ENCODE results near the gene SRRM2.
A peak's percentile ranks its signal among the peaks of the same experiment; 100 is the strongest.
"Not testable (repeated sequence)": the region's sequence is repeated elsewhere in the genome, so short reads cannot be mapped to it uniquely, and the experiment has no call there.

Gene SRRM2

DNA sequence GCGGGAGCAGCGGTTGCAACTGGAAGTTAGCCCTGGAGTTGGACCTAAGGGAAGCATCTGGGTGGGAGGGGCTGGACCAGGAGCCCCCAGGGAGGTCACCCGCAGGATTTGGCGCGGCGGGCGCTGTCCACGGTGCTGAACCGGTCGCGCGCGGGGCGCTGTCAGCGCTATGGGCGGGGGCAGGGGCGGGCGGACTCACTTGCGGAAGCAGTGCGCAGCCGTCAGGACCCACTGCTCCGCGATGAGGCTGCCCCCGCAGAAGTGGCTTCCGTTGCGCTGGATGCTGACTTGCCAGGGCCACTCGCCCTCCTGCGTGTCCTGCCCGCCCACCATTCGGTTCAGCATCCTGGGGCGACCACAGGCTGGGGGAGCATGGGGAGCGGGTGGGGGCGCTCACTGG is 36.9 kb upstream of the SRRM2 start:
- peak; percentile 11 to 31 for DNase-seq

DNA sequence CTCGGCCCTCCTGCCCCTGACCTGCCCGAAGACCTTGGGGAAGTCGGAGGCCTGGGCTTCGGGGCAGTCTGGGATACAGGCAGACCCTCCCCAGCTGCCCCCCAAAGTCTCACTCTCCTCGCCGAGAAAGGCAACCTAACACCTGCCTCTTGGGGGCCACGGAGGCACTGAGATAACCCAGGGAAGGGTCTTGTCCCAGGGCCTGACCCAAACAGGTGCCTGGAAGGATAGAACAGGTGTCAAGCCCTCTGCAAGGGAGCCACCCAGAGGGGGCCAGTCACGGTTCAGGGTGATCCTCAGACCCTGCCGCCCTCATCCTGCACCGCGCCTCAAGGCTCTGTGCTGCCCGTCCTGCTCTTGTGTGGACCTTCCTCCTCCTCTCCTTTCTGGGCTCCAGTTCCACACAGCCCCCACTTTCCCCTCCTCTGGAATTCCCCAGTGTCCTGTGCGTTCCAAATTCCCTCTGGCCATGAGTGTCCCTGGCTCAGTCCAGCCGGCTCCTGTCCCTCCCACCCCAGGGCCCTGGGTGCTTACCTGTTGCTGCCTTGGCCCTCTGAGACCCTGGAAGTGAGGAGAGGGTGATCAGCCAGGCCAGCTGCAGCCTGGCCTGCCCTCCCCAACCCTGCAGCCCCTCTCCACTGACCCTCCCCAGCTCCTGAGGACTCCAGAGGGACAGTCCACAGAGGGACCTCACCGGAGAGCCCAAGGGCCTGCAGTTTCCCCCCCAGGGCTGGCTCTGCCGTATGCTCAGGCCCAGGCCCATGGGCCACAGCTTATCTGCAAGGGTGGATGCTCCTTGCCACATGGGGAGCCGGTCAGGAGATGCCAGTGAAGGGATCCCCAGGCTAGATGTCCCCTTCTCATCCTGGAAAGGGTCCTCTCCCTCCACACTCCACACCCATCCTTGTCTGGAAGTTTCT is 36.2 kb upstream of the SRRM2 start:
- no peak for DNase-seq

DNA sequence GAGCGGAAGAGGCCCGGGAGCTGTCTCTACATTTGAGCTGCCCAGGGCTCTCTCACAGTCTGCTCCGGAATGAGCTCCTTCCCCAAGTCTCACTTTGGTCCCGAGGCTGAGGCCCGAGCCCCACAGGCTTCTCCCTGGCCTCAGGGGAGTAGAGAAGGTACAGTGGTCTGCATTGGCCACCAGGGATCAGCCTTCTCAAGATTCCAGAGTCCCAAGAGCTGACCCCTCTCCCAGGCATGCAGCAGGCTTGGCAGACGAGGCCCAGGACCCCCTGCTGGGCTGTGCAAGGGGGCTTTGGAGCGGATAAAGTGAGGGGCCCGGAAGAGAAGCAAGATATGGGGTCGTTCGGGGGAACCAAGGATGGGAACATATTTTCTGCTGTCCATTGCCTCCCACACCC is 35.5 kb upstream of the SRRM2 start:
- no peak for DNase-seq

DNA sequence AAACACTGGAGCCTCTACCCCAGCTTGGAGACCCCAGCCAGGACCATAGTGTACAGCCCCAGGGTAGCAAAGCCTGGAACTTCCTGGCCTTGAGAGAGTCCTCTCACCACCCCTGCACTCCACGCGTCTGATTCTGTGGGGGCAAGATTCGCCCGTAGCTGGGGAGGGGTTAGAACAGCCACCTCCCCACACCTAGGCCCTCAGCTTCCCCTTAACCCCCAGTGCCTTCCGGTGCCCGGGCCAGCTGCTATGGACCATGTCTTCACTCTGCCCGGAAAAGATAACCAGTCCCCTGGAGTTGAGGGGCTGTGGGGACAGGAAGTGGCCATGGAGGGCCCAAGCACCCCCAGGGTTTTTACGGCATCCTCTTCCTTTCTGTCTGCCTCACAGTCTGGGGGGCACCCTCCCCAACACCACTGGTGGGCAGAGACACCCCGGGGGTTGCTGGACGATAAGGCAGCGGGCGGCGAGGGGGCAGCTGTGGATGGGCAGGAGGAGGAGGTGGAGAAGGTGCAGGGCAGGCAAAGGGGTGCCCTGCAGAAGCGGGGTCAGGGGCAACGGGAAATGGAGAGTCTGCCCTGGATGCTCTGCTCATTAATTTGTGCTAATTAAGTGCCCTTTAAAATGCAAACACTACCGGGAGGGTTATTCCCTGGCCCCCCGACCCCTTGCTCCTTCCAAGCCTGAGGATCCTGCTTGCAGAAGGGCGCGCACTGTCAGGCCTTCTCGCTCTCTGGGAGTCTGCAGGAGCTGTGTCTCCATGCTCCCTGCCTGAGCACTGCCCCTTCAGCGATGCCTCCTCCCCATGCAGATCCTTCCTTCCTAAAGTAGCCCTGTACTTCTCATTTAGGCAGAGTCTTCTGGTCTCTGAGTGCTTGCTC is 34.8 kb upstream of the SRRM2 start:
- DNase-seq, result no peak

DNA sequence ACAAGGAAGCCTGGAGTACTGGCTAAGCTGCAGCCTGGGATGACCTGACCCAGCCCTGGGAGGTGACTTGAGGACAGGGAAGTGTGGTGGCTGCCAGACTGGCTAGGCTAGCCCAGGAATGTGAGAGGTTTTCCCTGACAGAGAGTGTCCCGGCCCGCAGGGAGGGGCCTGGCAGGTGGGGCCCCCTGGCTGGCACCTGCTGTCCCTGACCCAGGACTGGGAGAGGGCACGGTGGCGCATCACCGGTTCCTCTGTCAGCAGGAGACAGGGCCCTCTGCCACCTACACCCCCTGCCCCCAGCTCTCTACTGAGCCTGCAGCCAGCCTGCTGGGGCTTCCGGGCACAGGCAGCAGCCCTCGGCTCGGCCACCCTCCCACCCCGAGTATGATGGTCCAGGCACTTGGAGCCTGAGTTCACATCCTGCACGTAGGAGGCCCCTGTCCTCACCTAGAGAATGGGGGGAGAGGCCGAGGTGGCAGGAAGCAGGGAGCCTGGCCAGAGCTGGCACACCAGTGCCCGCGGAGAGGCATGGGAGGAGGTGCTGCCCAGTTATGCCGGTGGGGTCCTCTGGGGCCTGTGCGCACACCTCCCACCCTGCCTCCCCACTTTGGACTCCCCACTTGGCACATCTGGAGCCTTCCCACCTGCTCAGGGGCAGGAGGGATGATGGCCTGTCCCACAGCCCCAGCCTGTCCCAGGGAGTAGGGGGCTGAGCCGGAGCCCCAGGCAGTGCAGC is 32.9 kb upstream of the SRRM2 start:
- no peak for DNase-seq

DNA sequence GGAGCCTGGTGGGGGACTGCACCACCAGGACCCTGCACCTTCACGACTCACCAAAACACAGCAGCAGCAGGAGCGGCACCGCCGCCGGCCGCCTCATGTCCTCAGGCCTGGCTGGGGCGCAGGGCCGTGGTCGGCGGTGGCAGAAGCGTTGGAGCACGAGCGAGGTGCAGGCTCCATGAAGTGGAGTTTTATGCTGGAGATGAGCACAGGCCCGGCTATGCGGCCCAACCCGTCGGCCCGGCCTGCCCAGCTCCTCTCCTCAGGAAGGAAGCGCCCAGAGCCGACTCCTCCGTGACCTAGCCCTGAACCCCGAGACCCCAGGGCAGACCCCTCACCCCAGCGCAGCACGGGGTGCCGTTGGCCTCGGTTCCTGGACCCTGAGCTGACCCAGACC is 32.4 kb upstream of the SRRM2 start, which contains the start of gene PRSS27:
TSS of gene PRSS27 (minus strand) at position 161 of the 394 bp plus-strand sequence. CDS start at position 97, 64 bp downstream.
- no peak for DNase-seq

DNA sequence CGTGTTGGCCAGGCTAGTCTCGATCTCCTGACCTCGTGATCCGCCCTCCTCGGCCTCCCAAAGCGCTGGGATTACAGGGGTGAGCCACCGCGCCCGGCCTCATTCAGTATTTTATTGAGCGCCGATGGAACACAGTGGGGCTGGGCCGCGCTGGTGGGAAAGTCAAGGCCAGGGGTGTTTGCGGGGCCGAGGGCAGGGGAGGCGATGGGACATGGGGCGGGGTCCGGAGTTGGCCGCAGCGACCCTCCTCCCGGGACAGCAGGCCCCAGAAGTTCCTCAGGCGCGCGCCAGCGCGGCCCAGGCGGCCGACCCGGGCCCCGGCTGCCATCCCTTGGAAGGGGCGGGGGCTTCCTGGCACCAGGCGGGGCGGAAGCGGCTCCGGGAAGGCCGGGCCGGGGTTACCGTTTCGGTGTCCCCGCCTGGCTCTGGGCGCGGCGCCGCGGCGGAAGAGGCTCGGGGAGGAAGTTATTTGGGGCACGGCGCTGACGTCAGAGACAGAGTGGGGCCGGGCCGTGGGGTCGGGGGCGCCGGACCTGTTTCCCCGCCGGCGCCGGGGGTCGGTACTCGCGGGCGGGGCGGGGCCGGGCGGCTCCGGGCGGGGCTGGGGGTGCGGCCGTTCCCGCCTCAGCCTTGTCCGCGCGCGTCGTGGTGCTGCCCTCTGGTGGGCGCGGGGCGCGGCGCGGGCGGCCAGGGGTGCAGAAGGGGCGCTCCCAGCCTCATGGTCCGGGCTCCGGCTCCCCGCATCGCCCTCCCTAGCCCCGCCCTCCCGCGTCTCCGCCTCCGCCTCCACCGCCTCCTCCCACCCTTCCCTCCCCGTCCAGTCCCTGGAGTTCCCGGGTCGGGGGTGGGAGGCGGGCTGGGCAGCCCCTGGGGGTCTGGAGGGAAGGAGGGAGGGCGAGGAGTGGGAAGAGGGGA is 31.5 kb upstream of the SRRM2 start:
- DNase-seq, result peak; percentile 62 to 66

DNA sequence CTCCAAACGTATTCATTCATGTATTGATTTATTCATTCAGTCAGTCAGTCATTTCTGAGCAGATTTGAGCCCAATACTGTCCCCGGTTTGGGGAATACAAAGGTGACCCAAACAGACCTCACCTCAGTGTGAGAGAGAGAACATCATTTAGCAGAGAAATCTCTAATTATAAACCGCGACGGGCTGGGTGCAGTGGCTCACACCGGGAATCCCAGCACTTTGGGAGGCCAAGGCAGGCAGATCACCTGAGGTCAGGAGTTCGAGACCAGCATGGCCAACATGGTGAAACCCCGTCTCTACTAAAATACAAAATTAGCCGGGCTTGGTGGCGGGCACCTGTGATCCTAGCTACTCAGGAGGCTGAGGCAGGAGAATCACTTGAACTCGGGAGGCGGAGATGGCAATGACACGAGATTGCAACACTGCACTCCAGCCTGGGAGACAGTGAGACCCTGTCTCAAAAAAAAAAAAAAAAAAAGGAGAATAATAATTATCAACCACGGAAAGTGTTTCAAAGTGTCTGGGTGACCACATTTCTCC is 30.7 kb upstream of the SRRM2 start:
- not testable (repeated sequence) for DNase-seq

DNA sequence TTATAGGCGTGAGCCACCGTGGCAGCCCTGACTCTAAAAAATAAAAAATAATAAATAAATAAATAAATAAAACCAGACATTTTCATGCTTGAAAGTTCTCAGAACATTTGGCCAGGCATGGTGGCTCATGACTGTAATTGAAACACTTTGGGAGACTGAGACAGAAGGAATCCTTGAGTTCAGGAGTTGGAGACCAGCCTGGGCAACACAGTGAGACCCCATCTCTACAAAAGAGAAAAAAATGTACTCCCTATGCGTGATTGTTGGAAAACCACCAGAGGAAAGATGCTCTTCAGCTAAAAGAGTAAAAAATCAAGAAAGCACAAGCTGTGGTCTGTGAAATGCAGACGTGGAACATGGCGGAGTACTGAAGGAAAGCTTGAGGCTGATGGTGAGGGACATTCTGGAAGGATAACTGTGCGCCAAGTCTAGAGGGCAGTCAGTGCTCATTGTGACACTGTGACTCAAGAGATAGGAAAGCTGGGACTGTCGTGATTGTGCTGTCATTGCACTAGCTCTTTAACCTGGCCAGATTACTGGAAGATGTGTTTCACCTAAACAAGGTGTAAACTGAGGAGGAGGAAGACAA is 28.3 kb upstream of the SRRM2 start:
- no peak for DNase-seq

DNA sequence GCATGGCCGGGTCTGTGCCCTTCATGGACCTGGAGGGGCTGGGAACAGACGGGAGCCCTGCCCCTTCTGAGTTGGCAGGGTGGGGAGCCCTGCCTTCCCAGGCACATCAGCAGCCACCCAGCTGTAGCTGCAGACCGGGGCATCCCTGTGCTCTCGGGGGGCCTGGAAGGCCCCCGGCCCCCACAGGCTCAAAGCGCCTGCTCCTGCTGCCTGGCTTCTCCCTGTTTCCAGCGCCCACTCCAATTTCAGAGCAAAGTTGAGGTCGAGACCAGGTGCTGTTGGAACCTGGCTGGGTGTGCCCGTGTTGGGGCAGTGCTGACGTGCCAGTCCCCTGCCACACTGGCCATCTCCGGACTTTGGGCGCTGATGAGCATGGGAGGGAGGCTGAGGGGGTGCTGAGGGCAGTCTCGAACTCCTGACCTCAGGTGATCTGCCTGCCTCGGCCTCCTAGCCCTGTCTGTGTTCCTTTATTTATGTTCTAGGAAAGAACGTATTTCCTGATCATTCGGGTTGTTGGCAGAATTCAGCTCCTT is 27.6 kb upstream of the SRRM2 start:
- no peak for DNase-seq

DNA sequence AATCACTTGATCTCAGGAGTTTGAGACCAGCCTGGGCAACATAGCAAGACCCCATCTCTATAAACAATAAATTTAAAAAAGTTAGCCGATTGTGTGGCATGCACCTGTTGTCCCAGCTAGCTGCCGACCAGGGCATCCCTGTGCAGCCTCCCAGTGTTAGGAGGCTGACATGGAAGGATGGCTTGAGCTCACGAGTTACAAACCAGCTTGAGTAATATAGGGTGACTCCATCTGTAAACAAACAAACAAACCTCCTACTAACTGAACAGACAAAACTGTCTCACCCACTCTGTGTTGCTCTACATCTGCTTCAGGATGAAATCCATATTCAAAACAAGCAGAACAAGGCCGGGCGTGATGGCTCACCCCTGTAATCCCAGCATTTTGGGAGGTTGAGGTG is 25.5 kb upstream of the SRRM2 start:
- DNase-seq, result no peak

DNA sequence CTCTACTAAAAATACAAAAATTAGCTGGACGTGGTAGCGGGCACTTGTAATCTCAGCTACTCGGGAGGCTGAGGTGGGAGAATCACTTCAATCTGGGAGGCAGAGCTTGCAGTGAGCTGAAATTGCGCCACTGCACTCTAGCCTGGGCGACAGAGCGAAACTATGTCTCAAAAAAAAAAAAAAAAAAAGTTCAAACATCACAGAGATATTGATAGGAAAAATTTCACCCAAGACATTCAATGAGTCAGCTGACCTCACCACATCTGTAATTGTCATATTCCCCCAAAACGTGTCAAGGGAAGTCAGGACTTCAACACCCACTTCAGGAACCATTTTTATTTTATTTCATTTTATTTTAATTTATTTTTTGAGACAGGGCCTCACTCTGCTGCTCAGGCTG is 24.4 kb upstream of the SRRM2 start:
- no peak for DNase-seq

DNA sequence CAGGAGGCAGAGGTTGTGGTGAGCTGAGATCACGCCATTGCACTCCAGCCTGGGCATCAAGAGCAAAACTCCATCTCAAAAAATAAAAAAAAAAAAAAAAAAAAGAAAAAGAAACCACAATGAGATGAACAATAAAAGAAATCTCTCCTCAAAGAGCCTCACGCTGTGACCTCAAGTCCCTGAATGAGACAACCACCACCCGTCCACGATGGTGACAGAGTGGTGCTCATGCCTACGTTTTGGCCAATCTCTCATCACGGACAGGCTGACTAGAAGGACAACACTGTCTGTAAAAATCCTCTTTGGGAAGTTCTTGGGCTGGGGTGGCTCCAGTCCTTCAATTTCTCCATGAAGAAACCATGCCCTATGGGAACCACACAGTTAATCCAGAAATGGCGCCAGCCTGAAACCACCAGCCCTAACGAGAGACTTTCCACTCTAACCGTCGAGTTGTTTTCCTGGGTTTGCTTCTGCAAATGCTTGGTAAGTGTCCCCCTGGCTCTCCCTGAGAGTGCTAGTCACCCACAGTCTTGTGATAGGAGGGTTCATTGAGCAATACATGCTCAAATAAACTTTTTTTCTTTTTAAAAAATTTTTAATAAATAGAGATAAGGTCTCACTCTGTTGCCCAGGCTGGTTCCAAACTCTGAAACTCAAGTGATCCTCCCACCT is 17.5 kb upstream of the SRRM2 start:
- DNase-seq, result peak in 1 of 2 experiments; percentile 9

DNA sequence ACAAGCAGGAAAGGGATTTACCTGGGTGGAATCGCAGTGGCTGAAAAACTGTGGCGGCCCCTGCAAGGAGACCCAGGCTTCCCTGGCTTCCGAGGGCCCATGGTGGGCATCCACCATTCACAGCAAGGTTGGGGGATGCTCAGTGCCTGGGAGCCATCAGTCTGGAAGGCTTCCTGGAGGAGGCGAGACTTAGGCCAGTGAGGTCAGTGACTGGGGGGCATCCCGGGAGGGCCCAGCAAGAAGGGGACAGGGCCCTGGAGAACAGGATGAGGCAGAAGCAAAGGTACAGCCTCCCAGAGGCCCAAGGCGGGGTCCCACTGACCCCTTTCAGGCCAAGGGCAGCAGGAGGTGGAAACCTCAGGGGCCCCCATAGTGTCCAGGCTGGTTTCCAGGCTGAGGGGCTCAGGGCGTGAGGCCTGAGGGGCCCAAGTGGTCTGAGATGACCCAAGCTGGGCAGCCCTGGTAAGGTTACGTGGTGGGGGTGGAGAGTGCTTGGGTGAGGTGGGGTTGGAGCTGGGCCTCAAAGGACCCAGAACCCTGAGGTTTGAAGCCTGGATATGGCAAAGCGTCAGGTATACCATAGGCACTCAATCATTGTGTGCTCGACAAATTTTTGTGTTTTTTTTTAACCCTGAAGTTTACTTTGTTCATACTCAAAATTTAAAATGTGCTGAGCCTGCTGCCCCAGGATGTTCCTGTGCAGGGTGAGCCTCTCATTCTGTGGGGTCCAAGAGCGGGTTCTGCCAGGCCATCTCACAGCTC is 15.8 kb upstream of the SRRM2 start:
- DNase-seq, result no peak

DNA sequence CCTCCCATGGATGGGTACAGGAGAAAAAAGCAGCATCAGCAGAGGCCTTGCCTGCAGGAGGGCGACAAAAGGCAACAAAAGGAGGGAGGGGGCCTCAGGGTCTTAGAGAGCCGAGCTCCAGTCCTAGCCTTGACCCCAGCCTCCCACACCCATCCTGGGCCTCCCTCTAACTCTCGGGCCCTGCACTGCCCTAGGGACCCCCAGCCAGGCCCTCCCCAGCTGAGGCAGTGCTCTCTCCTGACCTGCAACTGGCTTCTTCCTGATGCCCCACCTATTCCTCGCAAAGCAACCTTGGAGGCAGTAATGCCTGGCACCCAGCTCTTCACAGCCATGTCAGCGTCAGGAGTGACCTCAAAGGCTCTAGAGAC is 15.2 kb upstream of the SRRM2 start:
- DNase-seq, result no peak

DNA sequence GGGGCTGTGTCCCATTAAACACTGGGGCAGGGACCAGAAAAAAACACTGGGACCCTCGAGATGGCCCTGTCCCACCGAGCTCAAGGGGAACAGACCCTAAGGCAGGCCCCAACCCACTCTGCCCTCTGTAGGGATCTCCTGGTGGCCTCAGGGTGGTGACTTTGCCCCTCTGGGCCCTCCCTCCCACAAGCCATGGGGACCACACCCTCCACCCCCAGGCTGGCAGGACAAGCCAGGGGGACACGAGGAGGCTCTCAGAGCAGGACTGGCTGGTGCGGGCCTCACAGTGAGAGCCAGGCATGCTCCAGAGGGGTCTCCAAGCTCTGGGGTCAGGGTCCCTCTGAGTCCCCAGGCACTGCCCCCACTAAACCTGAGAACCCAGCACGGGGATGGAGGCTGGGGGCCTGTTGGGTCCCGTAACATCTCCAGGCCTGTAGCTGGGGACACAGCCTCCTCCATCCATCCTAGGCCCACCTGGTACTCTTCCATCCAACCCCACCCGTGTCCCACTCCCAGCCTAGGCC is 14.5 kb upstream of the SRRM2 start:
- no peak for DNase-seq

DNA sequence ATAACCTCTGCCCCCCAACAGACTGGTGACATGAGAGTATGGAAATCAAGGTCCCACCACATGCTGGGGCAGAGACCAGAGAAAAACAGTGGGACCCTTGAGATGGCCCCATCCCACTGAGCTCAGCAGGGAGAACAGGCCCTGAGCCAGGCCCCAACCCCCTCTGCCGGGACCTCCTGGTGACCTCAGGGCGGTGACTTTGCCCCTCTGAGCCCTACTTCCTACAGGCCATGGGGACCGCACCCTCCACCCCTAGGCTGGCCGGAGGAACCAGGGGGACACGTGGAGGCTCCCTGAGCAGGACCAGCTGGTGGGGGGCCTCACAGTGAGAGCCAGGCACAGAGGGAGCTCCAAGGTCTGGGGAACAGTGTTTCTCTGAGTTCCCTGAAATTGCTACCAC is 13.8 kb upstream of the SRRM2 start:
- no peak for DNase-seq

DNA sequence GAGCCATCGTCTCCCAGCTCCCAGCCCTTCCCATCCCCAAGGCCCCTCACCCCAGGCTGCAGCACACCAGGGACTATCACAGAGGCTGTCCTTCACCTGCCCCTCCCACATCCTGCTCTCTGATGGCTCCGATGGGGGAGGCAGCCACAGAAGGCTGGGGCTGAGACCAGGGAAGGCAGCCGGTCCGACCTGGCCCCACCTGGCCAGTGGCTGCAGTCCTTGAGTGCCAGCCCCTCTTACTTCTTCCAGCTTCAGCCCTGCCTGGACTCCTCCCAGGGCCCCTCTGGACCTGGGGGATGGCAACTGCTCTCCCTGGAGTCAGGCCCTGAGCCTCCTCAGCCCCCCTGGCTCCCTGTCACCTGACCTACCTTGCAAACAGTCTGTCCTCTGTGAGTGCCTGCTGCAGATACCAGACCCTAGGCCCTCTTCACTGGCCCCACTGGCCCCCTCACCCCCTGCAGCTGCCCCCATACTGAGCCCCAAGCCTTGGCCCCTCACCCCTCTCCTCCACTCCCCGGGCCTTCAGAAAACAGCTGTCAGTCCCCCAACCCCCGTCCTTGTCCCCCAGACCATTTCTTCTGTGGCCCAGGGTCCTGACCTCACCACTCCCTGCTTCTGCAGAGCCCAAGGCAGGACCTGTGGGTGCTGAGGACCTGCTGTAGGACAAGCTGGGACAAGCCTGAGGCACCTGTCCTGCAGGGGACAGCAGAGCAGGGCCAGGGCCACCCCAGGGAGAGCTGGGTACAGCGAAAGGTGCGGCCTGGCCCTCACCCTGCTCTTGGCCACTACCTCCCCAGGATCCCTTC is 12.6 kb upstream of the SRRM2 start:
- DNase-seq, result no peak

DNA sequence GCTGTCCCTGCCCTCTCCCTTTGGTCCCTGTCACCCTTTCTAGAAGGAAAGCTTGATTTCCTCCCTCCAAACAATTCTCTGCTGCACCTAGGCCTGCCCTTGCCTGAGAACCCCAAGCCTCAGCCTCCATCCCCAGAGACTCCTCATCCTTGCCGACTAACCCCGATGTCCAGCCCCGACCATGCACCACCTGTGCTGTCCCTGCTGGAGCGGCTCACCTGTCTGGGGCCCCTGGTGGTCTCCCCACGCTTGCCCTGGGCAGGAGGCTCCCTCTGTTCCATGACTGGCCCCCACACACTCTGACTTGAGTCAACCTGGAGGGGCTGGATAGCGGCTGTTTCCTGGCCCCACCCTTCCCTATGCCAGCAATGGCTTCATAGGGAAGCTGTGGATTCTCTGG is 12.0 kb upstream of the SRRM2 start:
- DNase-seq, result no peak
